Measurements from ENCODE around the gene ITM2C. TPM values are rescaled to one million over a fixed set of nuclear protein-coding genes. Genes with fewer than 3 reads are reported as not detected.
A peak's percentile ranks its signal among the peaks of the same experiment; 100 is the strongest.

The ITM2C gene
- total and polyA plus RNA-seq, 2 of the 13 experiments (the other 11 are each of a cell fraction or from before 2014, with no cell fraction given): 70.5 to 270 TPM

GRCh38 chr2:230864605-230865306 lies at the start of gene ITM2C (continued):
- TF ChIP-seq ZMAT5 (CRISPR knock-in tag; IDR thresholded peaks at IDR 0.05; ENCODE audit: borderline replicate concordance, low read depth) (no peak), ZNF776 (CRISPR knock-in tag; IDR thresholded peaks at IDR 0.05) (peak; percentile 89; the same call in 1 of the 2 replicates), ZNF10 (CRISPR knock-in tag; IDR thresholded peaks at IDR 0.05; ENCODE audit: borderline replicate concordance, low read depth) (no peak), ZNF777 (CRISPR knock-in tag; IDR thresholded peaks at IDR 0.05) (peak; percentile 92), MAX (IDR thresholded peaks at IDR 0.05) (peak; percentile 45; the same call in 1 of the 2 replicates), JUN (CRISPR knock-in tag; IDR thresholded peaks at IDR 0.05) (no peak), ZNF446 (CRISPR knock-in tag; IDR thresholded peaks at IDR 0.05) (no peak; the same call in 1 of the 2 replicates), NR2F1 (CRISPR knock-in tag; IDR thresholded peaks at IDR 0.05) (no peak), PHF20 (CRISPR knock-in tag; IDR thresholded peaks at IDR 0.05) (no peak), ZNF891 (CRISPR knock-in tag; IDR thresholded peaks at IDR 0.05) (peak; percentile 47; the same call in 1 of the 2 replicates), ZNF550 (CRISPR knock-in tag; IDR thresholded peaks at IDR 0.05; ENCODE audit: borderline replicate concordance) (no peak), SCMH1 (CRISPR knock-in tag; IDR thresholded peaks at IDR 0.05; ENCODE audit: borderline replicate concordance) (no peak), ZBTB37 (CRISPR knock-in tag; IDR thresholded peaks at IDR 0.05) (no peak), ZNF329 (CRISPR knock-in tag; IDR thresholded peaks at IDR 0.05; ENCODE audit: low read depth) (no peak), ZNF784 (CRISPR knock-in tag; IDR thresholded peaks at IDR 0.05; ENCODE audit: borderline replicate concordance) (no peak), FOXJ3 (CRISPR knock-in tag; IDR thresholded peaks at IDR 0.05; ENCODE audit: borderline replicate concordance) (no peak), AFF4 (CRISPR knock-in tag; IDR thresholded peaks at IDR 0.05) (no peak), ZNF3 (CRISPR knock-in tag; IDR thresholded peaks at IDR 0.05) (peak; percentile 94)
- TF ChIP-seq, protein P1, sequence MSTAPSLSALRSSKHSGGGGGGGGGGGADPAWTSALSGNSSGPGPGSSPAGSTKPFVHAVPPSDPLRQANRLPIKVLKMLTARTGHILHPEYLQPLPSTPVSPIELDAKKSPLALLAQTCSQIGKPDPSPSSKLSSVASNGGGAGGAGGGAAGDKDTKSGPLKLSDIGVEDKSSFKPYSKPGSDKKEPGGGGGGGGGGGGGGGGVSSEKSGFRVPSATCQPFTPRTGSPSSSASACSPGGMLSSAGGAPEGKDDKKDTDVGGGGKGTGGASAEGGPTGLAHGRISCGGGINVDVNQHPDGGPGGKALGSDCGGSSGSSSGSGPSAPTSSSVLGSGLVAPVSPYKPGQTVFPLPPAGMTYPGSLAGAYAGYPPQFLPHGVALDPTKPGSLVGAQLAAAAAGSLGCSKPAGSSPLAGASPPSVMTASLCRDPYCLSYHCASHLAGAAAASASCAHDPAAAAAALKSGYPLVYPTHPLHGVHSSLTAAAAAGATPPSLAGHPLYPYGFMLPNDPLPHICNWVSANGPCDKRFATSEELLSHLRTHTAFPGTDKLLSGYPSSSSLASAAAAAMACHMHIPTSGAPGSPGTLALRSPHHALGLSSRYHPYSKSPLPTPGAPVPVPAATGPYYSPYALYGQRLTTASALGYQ (CRISPR knock-in tag; IDR thresholded peaks at IDR 0.05): peak; percentile 72
